ENCODE measurements around the gene USP20. TPM values are rescaled to one million over a fixed set of nuclear protein-coding genes. Genes with fewer than 3 reads are reported as not detected.

USP20 gene
- total and polyA plus RNA-seq, 10 of the 15 experiments (the other 5 are each of a cell fraction or from before 2014, with no cell fraction given), result 0.66 to 23.3 (median 11.0) TPM

DNA sequence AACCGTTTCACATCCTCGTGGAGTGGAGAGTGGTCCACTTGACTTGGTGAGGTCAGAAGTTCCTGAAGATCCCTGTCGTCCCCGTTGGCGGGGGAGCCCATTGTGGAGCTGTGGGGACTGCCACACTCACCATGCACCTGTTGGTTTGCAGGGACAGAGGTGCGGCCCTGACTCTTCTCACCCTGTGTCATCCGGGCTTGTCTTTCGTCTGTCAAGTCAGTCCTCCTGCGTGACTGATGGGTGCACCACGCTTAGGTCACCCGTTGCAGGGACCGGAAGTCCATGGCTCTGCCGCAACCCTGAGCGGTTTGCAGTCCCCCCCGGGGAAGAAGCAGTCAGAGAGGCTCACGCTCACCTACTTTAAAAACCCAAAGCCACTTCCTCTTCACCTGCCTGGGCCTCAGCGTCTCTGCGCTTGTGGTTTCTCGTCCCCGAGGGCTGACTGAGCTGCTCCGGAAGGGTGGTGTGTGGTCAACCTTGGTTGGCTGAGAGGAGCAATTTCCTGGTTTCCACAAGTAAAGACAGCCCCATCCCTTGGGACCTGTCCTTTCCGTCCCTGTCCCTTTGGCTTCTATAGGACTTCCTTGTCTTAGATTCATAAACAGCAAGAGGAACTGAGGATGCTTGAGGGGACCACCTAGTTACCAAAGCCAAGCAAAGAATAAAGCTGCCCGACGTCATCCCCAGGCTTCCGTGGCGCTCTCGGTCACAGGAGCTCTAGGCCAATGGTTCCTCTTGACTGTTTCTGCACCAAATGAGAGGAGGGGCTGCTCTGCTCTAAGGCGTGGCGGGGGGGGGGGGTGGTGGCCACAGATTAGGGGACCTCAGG lies 53.2 kb downstream of the USP20 start (continued):
- peak; percentile 72; the same call in 1 of the 2 replicates for TF ChIP-seq BCLAF1 (IDR thresholded peaks at IDR 0.05)
- peak; percentile 93 for TF ChIP-seq POLR2A (IDR thresholded peaks at IDR 0.05; ENCODE audit: low read depth, low read length)
- TF ChIP-seq MEF2A (IDR thresholded peaks at IDR 0.05; ENCODE audit: insufficient read depth, low read depth, low read length), result peak; percentile 76
- no peak; the same call in 1 of the 2 replicates for TF ChIP-seq SIN3A (IDR thresholded peaks at IDR 0.05; ENCODE audit: low read depth, low read length)
- TF ChIP-seq TCF3 (IDR thresholded peaks at IDR 0.05; ENCODE audit: borderline replicate concordance, insufficient read depth, low read depth, low read length), result peak; percentile 96
- TF ChIP-seq ZNF207 (IDR thresholded peaks at IDR 0.05; ENCODE audit: borderline replicate concordance), result 0 out of 2 replicates have a peak, but pooled peaks have one; percentile 79
- peak; percentile 95 for TF ChIP-seq MTA2 (IDR thresholded peaks at IDR 0.05; ENCODE audit: low read depth)
- TF ChIP-seq, protein P1, sequence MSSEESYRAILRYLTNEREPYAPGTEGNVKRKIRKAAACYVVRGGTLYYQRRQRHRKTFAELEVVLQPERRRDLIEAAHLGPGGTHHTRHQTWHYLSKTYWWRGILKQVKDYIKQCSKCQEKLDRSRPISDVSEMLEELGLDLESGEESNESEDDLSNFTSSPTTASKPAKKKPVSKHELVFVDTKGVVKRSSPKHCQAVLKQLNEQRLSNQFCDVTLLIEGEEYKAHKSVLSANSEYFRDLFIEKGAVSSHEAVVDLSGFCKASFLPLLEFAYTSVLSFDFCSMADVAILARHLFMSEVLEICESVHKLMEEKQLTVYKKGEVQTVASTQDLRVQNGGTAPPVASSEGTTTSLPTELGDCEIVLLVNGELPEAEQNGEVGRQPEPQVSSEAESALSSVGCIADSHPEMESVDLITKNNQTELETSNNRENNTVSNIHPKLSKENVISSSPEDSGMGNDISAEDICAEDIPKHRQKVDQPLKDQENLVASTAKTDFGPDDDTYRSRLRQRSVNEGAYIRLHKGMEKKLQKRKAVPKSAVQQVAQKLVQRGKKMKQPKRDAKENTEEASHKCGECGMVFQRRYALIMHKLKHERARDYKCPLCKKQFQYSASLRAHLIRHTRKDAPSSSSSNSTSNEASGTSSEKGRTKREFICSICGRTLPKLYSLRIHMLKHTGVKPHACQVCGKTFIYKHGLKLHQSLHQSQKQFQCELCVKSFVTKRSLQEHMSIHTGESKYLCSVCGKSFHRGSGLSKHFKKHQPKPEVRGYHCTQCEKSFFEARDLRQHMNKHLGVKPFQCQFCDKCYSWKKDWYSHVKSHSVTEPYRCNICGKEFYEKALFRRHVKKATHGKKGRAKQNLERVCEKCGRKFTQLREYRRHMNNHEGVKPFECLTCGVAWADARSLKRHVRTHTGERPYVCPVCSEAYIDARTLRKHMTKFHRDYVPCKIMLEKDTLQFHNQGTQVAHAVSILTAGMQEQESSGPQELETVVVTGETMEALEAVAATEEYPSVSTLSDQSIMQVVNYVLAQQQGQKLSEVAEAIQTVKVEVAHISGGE (CRISPR knock-in tag; IDR thresholded peaks at IDR 0.05), result peak; percentile 38; the same call in 1 of the 2 replicates
- peak; percentile 77 for TF ChIP-seq MYB (IDR thresholded peaks at IDR 0.05; ENCODE audit: borderline replicate concordance, low read depth, low read length)
- TF ChIP-seq SMARCA5 (IDR thresholded peaks at IDR 0.05), result peak; percentile 92; the same call in 1 of the 2 replicates
- TF ChIP-seq RFX5 (IDR thresholded peaks at IDR 0.05; ENCODE audit: low read depth, low read length), result no peak
- TF ChIP-seq BACH1 (IDR thresholded peaks at IDR 0.05; ENCODE audit: borderline replicate concordance), result peak; percentile 90
- TF ChIP-seq STAT1 (conservative IDR thresholded peaks at IDR 0.05), result no peak; the same call in 1 of the 2 replicates
- peak; percentile 78; the same call in 1 of the 2 replicates for TF ChIP-seq HDGF (IDR thresholded peaks at IDR 0.05)
- TF ChIP-seq TAF1 (IDR thresholded peaks at IDR 0.05; ENCODE audit: borderline replicate concordance, low read depth, low read length), result peak; percentile 55; the same call in 1 of the 2 replicates
- TF ChIP-seq, protein P2, sequence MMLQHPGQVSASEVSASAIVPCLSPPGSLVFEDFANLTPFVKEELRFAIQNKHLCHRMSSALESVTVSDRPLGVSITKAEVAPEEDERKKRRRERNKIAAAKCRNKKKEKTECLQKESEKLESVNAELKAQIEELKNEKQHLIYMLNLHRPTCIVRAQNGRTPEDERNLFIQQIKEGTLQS (IDR thresholded peaks at IDR 0.05; ENCODE audit: borderline replicate concordance, extremely low read depth, low read depth, low read length), result no peak
- TF ChIP-seq, protein P3, sequence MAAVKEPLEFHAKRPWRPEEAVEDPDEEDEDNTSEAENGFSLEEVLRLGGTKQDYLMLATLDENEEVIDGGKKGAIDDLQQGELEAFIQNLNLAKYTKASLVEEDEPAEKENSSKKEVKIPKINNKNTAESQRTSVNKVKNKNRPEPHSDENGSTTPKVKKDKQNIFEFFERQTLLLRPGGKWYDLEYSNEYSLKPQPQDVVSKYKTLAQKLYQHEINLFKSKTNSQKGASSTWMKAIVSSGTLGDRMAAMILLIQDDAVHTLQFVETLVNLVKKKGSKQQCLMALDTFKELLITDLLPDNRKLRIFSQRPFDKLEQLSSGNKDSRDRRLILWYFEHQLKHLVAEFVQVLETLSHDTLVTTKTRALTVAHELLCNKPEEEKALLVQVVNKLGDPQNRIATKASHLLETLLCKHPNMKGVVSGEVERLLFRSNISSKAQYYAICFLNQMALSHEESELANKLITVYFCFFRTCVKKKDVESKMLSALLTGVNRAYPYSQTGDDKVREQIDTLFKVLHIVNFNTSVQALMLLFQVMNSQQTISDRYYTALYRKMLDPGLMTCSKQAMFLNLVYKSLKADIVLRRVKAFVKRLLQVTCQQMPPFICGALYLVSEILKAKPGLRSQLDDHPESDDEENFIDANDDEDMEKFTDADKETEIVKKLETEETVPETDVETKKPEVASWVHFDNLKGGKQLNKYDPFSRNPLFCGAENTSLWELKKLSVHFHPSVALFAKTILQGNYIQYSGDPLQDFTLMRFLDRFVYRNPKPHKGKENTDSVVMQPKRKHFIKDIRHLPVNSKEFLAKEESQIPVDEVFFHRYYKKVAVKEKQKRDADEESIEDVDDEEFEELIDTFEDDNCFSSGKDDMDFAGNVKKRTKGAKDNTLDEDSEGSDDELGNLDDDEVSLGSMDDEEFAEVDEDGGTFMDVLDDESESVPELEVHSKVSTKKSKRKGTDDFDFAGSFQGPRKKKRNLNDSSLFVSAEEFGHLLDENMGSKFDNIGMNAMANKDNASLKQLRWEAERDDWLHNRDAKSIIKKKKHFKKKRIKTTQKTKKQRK (IDR thresholded peaks at IDR 0.05; ENCODE audit: low read depth, low read length), result no peak
- TF ChIP-seq SIX5 (IDR thresholded peaks at IDR 0.05; ENCODE audit: low read depth, low read length, severe bottlenecking), result no peak
- peak; percentile 99; the same call in 1 of the 2 replicates for TF ChIP-seq POLR2AphosphoS2 (IDR thresholded peaks at IDR 0.05; ENCODE audit: low read depth, low read length)
